Neural crest cell (in vitro differentiated cells): Measurements from ENCODE around the gene MAL. TPM values are rescaled to one million over a fixed set of nuclear protein-coding genes. Genes with fewer than 3 reads are reported as not detected.

ENCODE experiments used
- DNase-seq: peaks from one replicate; pipeline ENCODE4 v3.0.0; 2021; ENCODE audit warnings: low read depth, mixed read lengths, low spot score
- H3K27ac Mint-ChIP-seq: one replicate; pipeline ENCODE4 v1.8.0; 2021; ENCODE audit warnings: mild to moderate bottlenecking, mixed read lengths; ENCODE audit not compliant: unreplicated experiment
- H3K27me3 Mint-ChIP-seq: 2 replicates; pipeline ENCODE4 v1.8.0; 2021; ENCODE audit warnings: low read depth, mild to moderate bottlenecking, mixed read lengths
- H3K36me3 Mint-ChIP-seq: 2 replicates; pipeline ENCODE4 v1.8.0; 2021; ENCODE audit warnings: low read depth, mild to moderate bottlenecking, mixed read lengths
- H3K4me1 Mint-ChIP-seq: 2 replicates; pipeline ENCODE4 v1.8.0; 2021; ENCODE audit warnings: mixed read lengths
- H3K4me3 Mint-ChIP-seq: one replicate; pipeline ENCODE4 v1.8.0; 2021; ENCODE audit warnings: mild to moderate bottlenecking, mixed read lengths
- H3K9me3 Mint-ChIP-seq: 2 replicates; pipeline ENCODE4 v1.8.0; 2021; ENCODE audit warnings: mixed read lengths
- CTCF ChIP-seq: fragments of 200-600 bp; sonication (generic); conservative IDR thresholded peaks from 2 replicates; pipeline ENCODE4 v1.5.0; 2021; ENCODE audit warnings: antibody characterized with exemption, mild to moderate bottlenecking
- total RNA-seq: library from RNA; stranded (reverse); gene quantifications from 2 replicates; pipeline ENCODE4 v1.2.1, GENCODE V29; 2021

MAL gene
- total RNA-seq, 1 donor from 2014 or later, result 0.65 TPM

GRCh38 chr2:95077530-95077825 lies 52.0 kb downstream of the MAL start:
- Mint-ChIP-seq H3K4me3 (peak overlapping the region; percentile 79), H3K27me3 (peaks cover 37% of the 10 kb centered on the region), H3K27ac (no peak overlapping the region)

GRCh38 chr2:95077861-95078603 lies 52.5 kb downstream of the MAL start:
- peaks cover 35% of the 10 kb centered on the region for H3K27me3 Mint-ChIP-seq
- peak overlapping the region; percentile 79 for H3K4me3 Mint-ChIP-seq
- peaks cover 19% of the 10 kb centered on the region for H3K4me1 Mint-ChIP-seq
- DNase-seq, result no peak
- no peak for TF ChIP-seq CTCF
- H3K27ac Mint-ChIP-seq, result no peak overlapping the region
- H3K36me3 Mint-ChIP-seq, result no peaks in the 10 kb centered on the region
- H3K9me3 Mint-ChIP-seq, result no peaks in the 10 kb centered on the region

More at GRCh38 chr2:95077530-95077825, 52.0 kb downstream of the MAL start:
- DNase-seq, result no peak
- TF ChIP-seq CTCF, result no peak
- no peaks in the 10 kb centered on the region for H3K36me3 Mint-ChIP-seq
- H3K9me3 Mint-ChIP-seq, result no peaks in the 10 kb centered on the region
- H3K4me1 Mint-ChIP-seq, result peaks cover 19% of the 10 kb centered on the region

GRCh38 chr2:95079199-95079683 lies 53.7 kb downstream of the MAL start:
- H3K27ac Mint-ChIP-seq, result no peak overlapping the region

GRCh38 chr2:95082477-95082876 lies 57.0 kb downstream of the MAL start:
- DNase-seq, result no peak
- Mint-ChIP-seq H3K36me3 (peaks cover 21% of the 10 kb centered on the region), H3K4me3 (no peak overlapping the region), H3K9me3 (no peaks in the 10 kb centered on the region), H3K27ac (no peak overlapping the region), H3K4me1 (peaks cover 15% of the 10 kb centered on the region), H3K27me3 (peaks cover 19% of the 10 kb centered on the region)
- no peak for TF ChIP-seq CTCF

More at GRCh38 chr2:95079199-95079683, 53.7 kb downstream of the MAL start:
- peaks cover 33% of the 10 kb centered on the region for H3K27me3 Mint-ChIP-seq
- no peaks in the 10 kb centered on the region for H3K9me3 Mint-ChIP-seq
- no peak overlapping the region for H3K4me3 Mint-ChIP-seq
- H3K36me3 Mint-ChIP-seq, result peaks cover 3% of the 10 kb centered on the region
- peaks cover 19% of the 10 kb centered on the region for H3K4me1 Mint-ChIP-seq
- no peak for TF ChIP-seq CTCF
- DNase-seq, result no peak

- Mint-ChIP-seq H3K9me3 (no peaks in the 10 kb centered on the region), H3K4me1 (no peaks in the 10 kb centered on the region), H3K27ac (no peak overlapping the region), H3K27me3 (no peaks in the 10 kb centered on the region), H3K36me3 (peaks cover 30% of the 10 kb centered on the region), H3K4me3 (no peak overlapping the region)
- DNase-seq, result no peak
- TF ChIP-seq CTCF, result no peak
These were observed 60.5 kb downstream of the MAL start for GRCh38 chr2:95086017-95086416.
